HG03097 (cell line): ENCODE data around the gene LSR.

Source experiments
- ATAC-seq: cut with Tn5 transposase; IDR thresholded peaks from one replicate; pipeline ENCODE4 v1.9.1; 2021; ENCODE audit not compliant: unreplicated experiment, low FRiP score

Gene LSR

GRCh38 chr19:35265126-35265899, 16.5 kb downstream of the LSR start:
- ATAC-seq: no peak

- ATAC-seq: no peak
These were observed 17.2 kb downstream of the LSR start for GRCh38 chr19:35265900-35266519.

- ATAC-seq: no peak
These were observed 17.9 kb downstream of the LSR start for GRCh38 chr19:35266520-35267352.

- no peak for ATAC-seq
These were observed 18.6 kb downstream of the LSR start for GRCh38 chr19:35267353-35267817.

- ATAC-seq: peak; percentile 38
These were observed 19.2 kb downstream of the LSR start for GRCh38 chr19:35267818-35268535.

GRCh38 chr19:35268536-35269437, 20.0 kb downstream of the LSR start, which contains the start of gene USF2:
Gene USF2, plus strand, starts transcription at chr19:35268962. Its CDS starts 140 bp downstream, at chr19:35269102.
- ATAC-seq: peak; percentile 14

- ATAC-seq: peak; percentile 54
These were observed 20.8 kb downstream of the LSR start for GRCh38 chr19:35269438-35270117.

GRCh38 chr19:35270381-35270811, 21.6 kb downstream of the LSR start:
- ATAC-seq: no peak

GRCh38 chr19:35271546-35271945, 22.7 kb downstream of the LSR start:
- no peak for ATAC-seq

- no peak for ATAC-seq
These were observed 23.4 kb downstream of the LSR start for GRCh38 chr19:35272122-35272719.

GRCh38 chr19:35272954-35273649, 24.3 kb downstream of the LSR start:
- ATAC-seq: no peak

- ATAC-seq: no peak
These were observed 25.0 kb downstream of the LSR start for GRCh38 chr19:35273686-35274259.

- ATAC-seq: no peak
These were observed 25.5 kb downstream of the LSR start for GRCh38 chr19:35274323-35274722.

- ATAC-seq: no peak
These were observed 28.0 kb downstream of the LSR start for GRCh38 chr19:35276706-35277281.

GRCh38 chr19:35278578-35279284, 29.9 kb downstream of the LSR start:
- ATAC-seq: no peak

GRCh38 chr19:35279374-35279773, 30.6 kb downstream of the LSR start:
- no peak for ATAC-seq
